CD1c-positive myeloid dendritic cell (primary cell): ENCODE measurements around the gene CLEC4M.
A peak's percentile ranks its signal among the peaks of the same experiment; 100 is the strongest.
"Not testable (repeated sequence)": the region's sequence is repeated elsewhere in the genome, so short reads cannot be mapped to it uniquely, and the experiment has no call there.

ENCODE experiments used
- DNase-seq: peaks from one replicate; pipeline ENCODE4 v3.0.0-alpha.2; 2016; ENCODE audit errors: extremely low spot score

Gene CLEC4M

DNA sequence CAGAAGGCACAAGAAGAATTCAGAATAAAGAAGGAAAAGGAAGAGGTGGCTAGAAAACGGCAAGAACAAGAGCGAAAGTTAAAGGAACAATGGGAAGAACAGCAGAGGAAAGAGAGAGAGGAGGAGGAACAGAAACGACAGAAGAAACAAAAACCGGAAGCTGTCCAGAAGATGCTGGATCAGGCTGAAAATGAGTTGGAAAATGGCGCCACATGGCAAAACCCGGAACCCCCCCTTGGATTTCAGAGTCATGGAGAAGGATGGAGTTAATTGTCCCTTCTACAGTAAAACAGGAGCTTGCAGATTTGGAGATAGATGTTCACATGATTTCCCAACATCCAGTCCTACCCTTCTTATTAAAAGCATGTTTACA lies 22.4 kb upstream of the CLEC4M start:
- peak; percentile 46 for DNase-seq

DNA sequence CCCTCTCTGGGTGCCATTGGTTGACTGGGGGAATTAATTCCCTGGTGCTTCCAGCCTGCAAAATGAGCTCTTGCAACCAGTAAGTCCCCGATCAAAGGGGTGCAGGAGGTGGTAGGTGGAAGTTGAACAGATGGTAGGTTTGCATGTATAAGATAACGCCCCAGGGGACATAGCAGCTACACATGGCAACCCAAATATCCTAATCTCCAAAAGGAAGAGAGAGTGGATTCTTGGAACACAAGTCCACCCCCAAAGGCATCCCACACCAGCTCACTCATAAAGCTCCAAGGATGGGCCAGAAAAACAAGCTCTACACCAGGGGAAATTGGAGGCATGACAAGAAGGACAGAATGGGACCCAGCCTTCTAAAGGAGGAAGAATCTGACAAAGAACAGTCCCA lies 20.5 kb upstream of the CLEC4M start:
- DNase-seq = no peak

DNA sequence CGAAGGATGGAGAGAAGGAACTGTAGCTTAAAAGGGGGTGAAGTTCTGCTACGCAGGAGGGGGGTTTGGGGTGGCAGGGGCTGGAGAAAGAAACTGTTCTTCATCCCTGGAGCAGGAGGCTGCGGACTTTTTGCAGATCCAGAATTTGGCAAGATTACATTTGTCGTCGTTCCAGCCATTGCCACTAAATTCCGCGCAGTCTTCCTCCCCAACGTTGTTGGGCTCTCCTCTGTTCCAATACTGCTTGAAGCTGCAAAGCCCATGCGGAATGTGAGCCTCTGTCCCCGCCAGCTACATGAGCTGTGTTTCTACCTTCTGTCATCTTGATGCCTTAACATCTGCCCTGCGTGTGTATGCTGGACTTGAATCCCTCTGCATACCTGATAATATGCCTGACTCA lies 20.1 kb upstream of the CLEC4M start:
- no peak for DNase-seq

DNA sequence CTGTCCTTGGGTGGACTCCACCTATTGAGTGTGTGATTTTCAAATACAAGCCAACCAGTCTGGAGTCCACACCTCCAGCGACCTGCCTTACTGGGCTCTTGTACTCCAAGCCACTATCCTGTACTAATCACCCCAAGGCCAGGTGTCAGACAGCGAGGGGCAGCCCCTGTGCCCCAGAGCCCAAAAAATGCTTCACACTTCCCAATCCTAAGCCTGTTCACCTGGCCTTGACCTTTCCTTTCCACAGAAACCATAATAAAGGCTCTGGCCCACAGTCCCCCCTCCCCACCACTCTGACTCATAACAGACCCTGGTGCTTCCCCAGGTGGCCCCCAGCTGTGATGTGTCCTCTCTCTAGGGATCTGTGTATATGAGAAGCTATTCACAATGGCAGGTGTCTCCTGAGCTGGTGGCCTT lies 19.6 kb upstream of the CLEC4M start:
- DNase-seq = no peak

DNA sequence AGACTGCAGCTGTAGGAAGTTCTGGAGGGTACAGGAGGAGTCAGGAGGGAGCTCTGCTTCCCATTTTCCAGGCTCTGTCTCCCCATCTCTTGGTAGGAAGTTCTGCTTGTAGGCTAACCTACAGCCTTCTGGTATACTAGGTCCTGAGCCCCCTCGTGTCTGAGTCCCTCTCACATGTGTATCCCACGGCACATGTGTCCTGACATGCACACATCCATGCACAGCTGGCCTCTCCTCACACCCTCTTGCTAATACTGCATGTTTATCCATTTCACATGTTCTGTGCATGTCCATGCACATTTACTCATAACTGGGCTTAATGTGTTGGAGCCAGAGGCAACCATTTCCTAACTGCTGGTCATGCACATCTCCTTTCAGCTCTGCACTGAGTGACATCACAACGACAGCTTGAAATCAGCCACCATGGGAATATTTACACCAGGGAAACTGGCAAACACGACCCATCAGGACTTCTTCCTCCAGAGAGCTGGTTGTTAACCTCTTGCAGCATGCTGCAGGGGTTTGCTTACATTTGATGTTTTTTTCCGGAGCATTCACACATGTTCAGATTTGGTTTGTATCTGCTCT lies 18.8 kb upstream of the CLEC4M start:
- DNase-seq = no peak

DNA sequence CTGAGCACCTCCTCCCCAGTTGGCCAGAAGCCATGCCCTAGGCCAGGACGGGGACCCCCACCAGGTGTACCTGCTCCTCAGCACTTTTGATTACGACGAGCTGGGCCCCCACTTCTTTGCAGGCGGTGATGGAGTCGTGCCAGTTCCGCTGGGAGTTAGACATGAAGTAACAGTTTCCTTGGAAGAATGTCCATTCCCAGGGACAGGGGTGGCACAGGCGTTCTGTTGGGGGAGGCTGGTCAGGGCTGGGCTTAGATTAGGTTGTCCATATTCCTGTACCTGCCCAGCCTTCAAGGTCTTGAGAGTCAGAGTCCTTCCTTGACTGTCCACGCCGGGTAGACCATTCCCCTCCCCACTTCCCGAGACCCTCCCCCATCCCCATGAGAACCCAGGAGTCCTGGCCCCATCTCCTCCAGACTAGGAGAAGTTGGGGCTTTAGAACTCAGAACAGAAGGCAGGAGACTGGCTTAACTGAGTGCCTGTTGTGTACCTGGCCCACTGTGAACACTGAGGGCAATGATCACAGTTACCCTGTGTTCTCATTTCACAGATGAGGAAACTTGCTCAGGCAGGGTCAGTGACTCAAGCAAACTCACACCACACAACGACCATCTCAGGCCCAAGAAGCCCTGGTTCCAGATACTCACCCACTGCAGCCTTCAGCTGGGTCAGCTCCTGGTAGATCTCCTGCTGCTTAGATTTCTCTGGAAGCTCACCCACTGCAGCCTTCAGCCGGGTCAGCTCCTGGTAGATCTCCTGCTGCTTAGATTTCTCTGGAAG lies 18.0 kb upstream of the CLEC4M start:
- peak; percentile 43 for DNase-seq

DNA sequence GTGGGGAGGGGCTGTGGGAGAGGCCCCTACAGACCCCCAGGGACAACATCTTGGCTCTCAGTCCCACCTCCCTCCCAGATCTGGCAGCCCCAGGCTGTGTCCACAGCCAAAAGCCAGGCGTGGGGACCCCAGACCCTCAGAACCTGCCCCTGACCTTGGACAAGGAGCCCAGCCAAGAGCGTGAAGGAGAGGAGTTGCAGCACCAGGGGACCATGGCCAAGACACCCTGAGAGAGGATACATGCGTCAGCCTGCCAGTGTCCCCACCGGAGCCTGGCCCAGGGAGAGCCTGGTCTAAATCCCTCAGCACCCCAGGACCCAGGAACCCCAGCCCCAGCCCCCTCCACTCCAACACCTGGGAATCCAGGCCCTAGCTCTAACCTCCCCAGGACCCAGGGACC lies 16.7 kb upstream of the CLEC4M start:
- not testable (repeated sequence) for DNase-seq

DNA sequence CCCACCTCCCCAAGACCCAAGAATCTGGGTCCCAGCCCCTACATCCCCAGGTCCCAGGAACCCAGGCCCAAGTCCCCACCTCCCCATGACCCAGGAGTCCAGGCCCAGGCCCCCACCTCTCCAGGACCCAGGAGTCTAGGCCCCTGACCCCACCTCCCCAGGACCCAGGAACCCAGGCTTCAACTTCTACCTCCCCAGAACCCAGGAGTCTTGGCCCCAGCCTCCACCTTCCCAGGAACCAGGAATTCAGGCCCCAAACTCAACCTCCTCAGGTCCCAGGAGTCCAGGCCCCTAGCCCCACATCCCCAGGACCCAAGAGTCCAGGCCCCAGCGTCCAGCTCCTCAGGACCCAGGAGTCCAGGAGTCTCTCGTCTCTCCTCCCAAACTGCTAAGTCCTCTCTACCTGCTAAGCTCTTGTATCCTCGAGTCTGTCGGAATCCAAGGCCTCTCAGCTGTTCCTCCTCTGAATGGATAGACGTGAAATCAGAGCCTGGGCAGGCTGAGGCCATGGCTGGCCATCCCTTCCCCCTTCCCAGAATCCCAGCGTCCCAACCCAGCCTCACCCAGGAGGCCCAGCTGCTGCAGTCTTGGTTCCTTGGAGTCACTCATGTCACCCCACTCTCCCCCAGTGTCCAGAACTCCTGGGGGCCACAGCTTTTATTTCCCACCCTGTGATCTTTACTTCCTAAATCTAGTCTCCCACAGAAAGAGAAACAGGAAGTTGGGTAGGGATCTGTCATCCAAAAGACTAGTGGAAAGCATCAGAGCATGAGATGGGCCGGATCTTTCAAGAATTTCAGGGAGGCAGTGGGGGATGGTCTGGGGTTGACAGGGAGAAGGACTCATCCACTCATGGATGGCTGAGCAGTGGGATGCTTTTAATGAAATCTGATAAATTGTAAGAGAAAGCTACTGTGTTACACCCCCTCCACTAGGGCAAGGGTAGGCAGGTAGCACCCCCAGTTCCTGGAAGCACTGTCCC lies 15.8 kb upstream of the CLEC4M start, which contains the start of gene CD209:
Gene CD209, minus strand, starts transcription at position 632 of the 982 bp plus-strand sequence. Its CDS starts 23 bp downstream, at position 609.
- peak; percentile 84 for DNase-seq

DNA sequence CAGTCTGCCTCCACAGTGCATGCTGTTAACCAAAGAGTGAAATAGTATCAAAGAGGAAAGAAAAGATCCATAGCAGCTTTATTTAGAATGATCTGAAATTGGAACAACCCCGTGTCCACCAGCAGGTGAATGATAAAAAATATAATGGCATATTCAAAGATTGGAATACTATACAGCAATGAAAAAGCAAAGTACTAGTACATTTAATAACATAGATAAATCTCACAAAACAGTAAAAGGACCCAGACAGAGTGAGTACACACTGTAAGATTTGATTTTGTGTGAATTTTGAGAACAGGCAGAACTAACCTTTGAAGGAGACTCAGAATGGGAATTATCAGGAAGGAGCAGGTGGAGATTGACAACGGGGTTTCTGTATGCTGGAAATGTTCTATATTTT lies 14.9 kb upstream of the CLEC4M start:
- DNase-seq = no peak

DNA sequence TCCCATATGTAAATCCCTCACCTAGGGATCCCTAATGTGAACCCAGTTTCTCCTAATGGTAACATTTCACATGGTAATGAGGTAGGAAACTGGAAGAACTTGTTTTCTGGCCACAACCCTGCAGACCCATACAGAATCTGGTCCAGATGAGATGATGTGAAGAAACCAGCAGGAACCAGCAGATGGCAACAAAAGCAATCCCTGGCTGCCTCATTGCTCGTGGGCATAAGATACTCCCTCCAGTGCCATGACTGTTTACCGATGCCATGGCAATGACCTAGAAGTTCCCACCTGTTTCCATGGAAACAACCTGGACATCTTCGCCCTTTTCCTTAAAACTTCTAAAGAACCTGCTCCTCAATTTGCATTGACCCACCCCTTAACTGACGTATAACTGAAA lies 14.3 kb upstream of the CLEC4M start:
- DNase-seq = peak; percentile 59

DNA sequence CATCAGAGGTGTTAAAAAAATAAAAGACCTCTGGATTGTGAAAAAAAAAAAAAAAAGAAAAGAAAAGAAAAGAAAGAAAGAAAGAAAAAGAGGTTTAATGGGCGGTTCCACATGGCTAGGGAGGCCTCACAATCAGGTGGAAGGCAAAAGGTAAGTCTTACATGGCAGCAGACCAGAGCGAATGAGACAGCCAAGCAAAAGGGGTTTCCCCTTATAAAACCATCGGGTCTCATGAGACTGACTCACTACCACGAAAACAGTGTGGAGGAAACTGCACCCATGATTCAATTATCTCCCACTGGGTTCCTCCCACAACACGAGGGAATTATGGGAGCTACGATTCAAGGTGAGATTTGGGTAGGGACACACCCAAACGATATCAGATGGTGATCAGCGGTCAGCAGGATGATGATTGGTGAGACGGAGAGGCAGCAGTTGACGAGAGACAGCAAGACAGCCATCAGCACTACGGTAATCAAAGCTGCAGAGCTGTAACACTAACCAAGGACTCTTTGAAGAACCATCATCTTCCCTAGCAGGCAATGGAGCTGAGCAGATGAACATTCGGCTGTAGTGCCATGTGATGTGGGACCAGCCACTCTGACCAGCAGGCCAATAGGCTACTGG lies 11.8 kb upstream of the CLEC4M start:
- peak; percentile 77 for DNase-seq

DNA sequence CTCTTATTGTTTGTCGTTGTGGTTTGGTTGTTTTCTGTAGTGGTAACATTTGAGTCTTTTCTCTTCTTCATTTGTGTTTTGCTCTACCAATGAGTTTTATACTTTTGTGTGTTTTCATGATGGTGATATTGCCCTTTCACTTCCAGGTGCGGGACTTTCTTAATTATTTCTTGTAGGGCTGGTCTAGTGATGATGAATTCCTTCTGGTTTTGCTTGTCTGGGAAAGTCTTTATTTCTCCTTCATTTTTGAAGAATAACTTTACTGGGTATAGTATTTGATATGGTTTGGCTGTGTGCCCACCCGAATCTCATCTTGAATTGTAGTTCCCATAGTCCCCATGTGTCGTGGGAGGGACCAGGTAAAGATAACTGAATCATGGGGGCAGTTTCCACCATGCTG lies 6.8 kb upstream of the CLEC4M start:
- no peak for DNase-seq

DNA sequence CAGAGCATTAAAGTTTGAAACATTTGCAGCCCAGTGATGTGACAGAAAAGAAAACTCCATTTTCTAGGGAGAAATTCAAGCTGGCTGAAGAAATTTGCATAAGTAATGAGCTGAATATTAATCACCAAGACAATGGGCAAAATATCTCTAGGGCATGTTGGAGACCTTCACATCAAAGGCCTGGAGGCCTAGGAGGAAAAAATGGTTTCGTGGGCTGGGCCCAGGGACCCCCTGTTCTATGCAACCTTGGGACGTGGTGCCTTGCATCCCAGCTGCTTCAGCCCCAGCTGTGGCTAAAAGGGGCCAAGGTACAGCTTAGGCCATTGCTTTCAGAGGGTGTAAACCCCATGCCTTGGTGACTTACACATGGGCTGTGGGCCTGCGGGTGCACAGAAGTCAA lies 5.7 kb upstream of the CLEC4M start:
- no peak for DNase-seq

DNA sequence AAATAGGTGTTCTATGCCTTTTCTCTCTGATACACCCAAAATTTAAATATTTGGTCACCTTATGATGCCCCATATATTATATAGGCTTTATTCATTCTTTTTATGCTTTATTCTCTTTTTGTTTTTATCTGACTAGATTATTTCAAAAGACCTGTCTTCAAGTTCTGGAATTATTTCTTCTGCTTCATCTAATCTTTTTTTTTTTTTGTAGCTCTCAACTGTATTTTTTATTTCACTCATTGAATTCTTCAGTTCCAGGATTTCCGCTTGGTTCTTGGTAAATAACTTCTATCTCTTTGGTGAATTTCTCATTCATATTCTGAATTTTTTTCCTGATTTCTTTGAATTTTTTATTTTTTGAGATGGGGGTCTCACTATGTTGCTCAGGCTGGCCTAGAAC lies 3.9 kb upstream of the CLEC4M start:
- DNase-seq = no peak

DNA sequence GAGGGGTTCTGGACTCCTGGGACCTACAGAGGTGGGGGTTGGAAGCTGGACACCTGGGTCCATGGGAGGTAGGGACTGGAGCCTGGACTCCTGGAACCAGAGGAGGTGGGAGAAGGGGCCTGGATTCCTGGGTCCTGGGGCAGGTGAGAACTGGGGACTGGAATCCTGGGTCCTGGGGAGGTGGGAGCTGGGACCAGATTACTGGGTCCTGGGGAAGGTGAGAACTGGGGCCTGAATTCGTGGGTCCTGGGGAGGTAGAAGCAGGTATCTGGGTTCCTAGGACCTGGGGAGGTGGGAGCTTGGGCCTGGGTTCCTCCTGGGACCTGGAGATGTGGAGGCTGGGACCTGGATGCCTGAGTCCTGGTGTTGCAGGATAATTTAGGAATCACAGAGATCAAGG lies 653 bp downstream of the CLEC4M start:
- no peak for DNase-seq

DNA sequence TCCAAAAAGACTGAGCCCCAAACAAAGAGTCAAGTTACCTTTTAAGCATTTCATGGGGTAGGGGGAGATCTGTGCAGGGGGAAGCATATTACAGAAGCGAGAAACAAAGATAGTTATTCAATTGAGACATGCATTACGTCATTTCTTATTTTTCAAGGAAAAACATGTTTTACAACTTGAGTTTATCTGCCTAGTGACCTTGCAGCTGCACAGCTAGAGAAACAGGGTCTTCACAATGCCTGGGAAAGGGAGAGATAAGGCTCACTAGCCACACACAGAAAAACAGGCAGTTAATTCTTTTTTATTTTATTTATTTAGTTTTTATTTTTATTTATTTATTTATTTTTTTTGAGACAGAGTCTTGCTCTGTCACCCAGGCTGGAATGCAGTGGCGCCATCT lies 1.1 kb downstream of the CLEC4M start:
- not testable (repeated sequence) for DNase-seq

DNA sequence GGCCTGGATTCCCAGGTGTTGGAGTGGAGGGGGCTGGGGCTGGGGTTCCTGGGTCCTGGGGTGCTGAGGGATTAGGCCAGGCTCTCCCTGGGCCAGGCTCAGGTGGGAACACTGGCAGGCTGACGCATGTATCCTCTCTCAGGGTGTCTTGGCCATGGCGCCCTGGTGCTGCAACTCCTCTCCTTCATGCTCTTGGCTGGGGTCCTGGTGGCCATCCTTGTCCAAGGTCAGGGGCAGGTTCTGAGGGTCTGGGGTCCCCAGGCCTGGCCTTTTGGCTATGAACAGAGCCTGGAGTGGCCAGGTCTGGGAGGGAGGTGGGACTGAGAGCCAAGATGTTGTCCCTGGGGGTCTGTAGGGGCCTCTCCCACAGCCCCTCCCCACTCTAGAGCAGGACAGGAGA lies 2.0 kb downstream of the CLEC4M start:
- not testable (repeated sequence) for DNase-seq

DNA sequence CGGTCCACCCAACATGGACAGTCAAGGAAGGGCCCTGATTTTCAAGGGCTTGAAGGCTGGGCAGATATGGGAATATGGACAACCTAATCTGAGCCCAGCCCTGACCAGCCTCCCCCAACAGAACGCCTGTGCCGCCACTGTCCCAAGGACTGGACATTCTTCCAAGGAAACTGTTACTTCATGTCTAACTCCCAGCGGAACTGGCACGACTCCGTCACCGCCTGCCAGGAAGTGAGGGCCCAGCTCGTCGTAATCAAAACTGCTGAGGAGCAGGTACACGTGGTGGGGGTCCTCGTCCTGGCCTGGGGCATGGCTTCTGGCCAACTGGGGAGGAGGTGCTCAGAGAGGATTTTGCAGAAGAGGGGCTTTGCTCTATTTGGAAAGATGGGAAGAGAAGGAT lies 3.5 kb downstream of the CLEC4M start:
- no peak for DNase-seq

DNA sequence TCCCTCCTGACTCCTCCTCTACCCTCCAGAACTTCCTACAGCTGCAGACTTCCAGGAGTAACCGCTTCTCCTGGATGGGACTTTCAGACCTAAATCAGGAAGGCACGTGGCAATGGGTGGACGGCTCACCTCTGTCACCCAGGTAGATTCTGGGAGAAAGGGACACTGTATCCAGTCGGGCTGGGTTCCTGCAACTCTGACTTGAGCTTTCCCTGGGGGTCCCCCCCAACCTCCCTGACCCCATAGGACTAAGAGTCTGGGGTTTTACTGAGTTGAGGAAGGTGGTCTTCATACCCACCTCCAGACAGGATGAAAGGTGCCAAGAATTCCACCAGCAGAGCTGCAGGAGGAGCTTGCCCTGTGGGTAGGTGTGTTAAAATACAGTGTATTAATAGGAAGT lies 4.4 kb downstream of the CLEC4M start:
- no peak for DNase-seq

DNA sequence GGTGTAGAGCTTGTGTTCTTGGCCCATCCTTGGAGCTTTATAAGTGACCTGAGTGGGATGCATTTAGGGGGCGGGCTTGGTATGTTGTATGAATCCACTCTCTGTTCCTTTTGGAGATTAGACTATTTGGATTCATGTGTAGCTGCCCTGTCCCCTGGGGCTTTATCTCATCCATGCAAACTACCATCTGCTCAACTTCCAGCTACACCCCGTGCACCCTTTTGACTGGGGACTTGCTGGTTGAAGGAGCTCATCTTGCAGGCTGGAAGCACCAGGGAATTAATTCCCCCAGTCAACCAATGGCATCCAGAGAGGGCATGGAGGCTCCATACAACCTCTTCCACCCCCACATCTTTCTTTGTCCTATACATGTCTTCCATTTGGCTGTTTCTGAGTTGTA lies 6.1 kb downstream of the CLEC4M start:
- no peak for DNase-seq

DNA sequence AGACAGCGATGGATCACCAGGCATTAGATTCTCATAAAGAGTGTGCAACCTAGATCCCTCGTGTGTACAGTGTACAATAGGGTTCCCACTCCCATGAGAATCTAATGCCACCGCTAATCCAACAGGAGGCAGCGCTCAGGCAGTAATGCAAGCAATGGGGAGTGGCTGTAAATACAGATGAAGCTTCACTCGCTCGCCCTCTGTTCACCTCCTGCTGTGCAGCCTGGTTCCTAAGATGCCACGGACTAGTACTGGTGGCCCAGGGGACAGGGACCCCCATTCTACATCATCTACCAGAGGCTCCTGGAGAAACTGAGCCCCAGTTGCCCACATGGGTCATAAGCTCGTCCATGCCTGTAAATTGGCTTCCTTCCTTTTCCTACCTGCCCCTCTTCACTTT lies 8.0 kb downstream of the CLEC4M start:
- no peak for DNase-seq

DNA sequence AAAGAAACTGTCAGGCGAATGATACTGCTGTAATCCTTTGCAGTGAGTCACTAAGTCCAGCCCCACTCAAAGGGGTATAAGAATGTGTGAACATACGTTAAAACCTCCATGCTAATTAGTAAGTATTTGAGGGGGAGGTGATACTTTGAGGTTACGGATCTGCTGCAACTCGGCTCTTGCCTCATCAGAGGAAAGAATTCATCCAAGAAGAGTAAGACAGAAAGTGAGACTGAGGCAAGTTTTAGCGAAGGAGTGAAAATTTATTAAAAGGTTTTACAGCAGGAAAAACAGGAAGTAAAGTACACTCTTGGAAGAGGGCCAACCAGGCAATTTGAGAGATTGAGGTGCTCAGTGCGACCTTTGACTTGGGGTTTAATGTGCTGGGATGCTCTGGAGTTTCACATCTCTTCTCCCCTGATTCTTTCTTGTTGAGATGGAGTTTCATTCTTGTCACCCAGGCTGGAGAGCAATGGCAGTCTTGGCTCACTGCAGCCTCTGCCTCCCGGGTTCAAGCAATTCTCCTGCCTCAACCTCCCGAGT lies 9.8 kb downstream of the CLEC4M start:
- peak; percentile 85 for DNase-seq
